Tibial nerve (tissue), 4 donors: ENCODE data around the gene MTNR1B. TPM values are rescaled to one million over a fixed set of nuclear protein-coding genes. Genes with fewer than 3 reads are reported as not detected.

Source experiments
- DNase-seq, 2 donors: peaks; one replicate each; pipeline ENCODE4 v3.0.0-alpha.2; 2019; ENCODE audit warnings: low spot score in 2 of 2
- H3K27ac ChIP-seq, 4 donors: fragments of 200-600 bp; sonication (generic) in 3 of 4; one replicate each; pipeline ENCODE4 v1.5.1; 2017 to 2019; ENCODE audit warnings: mild to moderate bottlenecking in 1 of 4
- H3K27me3 ChIP-seq, 2 donors: fragments of 200-600 bp; sonication (generic) in 1 of 2; one replicate each; pipeline versions ENCODE4 v1.5.1 to v1.6.0; 2017 to 2019
- H3K36me3 ChIP-seq, 3 donors: fragments of 200-600 bp; sonication (generic); one replicate each; pipeline ENCODE4 v1.5.1; 2018 to 2019
- H3K4me1 ChIP-seq, 4 donors: fragments of 200-600 bp; sonication (generic) in 3 of 4; one replicate each; pipeline ENCODE4 v1.5.1; 2017 to 2019
- H3K4me3 ChIP-seq, 4 donors: fragments of 200-600 bp; sonication (generic) in 3 of 4; one replicate each; pipeline ENCODE4 v1.5.1; 2017 to 2019; ENCODE audit warnings: mild to moderate bottlenecking in 1 of 4, moderate library complexity in 1 of 4
- H3K9me3 ChIP-seq, 4 donors: fragments of 200-600 bp; sonication (generic) in 3 of 4; one replicate each; pipeline ENCODE4 v1.5.1; 2017 to 2019
- CTCF ChIP-seq, 5 experiments: fragments of 200-600 bp in 3 of 5; fragments of 450-650 bp in 2 of 5; sonication (generic) in 3 of 5; IDR thresholded peaks; one replicate each; pipeline ENCODE4 v1.5.1; 2016 to 2019; ENCODE audit warnings: antibody characterized with exemption in 5 of 5, mild to moderate bottlenecking in 3 of 5, moderate library complexity in 2 of 5
- EP300 ChIP-seq, 2 donors: sonication (generic); formaldehyde crosslinking; IDR thresholded peaks; one replicate each; pipeline ENCODE4 v1.6.1; 2017; ENCODE audit warnings: antibody characterized with exemption in 2 of 2, mild to moderate bottlenecking in 1 of 2
- POLR2A ChIP-seq, 2 donors: fragments of 450-650 bp; IDR thresholded peaks; one replicate each; pipeline ENCODE4 v1.6.1; 2017; ENCODE audit warnings: antibody characterized with exemption in 2 of 2, mild to moderate bottlenecking in 2 of 2, moderate library complexity in 2 of 2
- WGBS, 2 donors: methylation state at CpG; one replicate each; pipeline ENCODE4 v1.1.5; 2018; 5-methylcytosine and 5-hydroxymethylcytosine counted together
- total RNA-seq, 4 donors: library from RNA; depleted of rRNA; stranded (reverse); fragments of >200 nt; gene quantifications; one replicate each; pipeline ENCODE4 v1.1.0, GENCODE V29; 2016

MTNR1B gene
- total RNA-seq, 4 donors from 2014 or later, result not detected

GRCh38 chr11:92975285-92975684 lies 5.8 kb downstream of the MTNR1B start:
- H3K4me3 ChIP-seq, result no peak overlapping the region
- no peaks in the 10 kb centered on the region for H3K36me3 ChIP-seq
- no peak for DNase-seq
- H3K9me3 ChIP-seq, result no peaks in the 10 kb centered on the region
- 70 to 75% methylated on average over 3 of the region's 3 CpGs for WGBS, 2 donors
- no peaks in the 10 kb centered on the region for H3K27me3 ChIP-seq
- H3K27ac ChIP-seq, result no peak overlapping the region
- no peaks in the 10 kb centered on the region for H3K4me1 ChIP-seq
- TF ChIP-seq CTCF (IDR thresholded peaks at IDR 0.05), result no peak
- no peak for TF ChIP-seq EP300 (IDR thresholded peaks at IDR 0.05)
- no peak for TF ChIP-seq POLR2A (IDR thresholded peaks at IDR 0.05)

GRCh38 chr11:92976681-92977080 lies 7.2 kb downstream of the MTNR1B start:
- H3K4me3 ChIP-seq, result no peak overlapping the region
- H3K9me3 ChIP-seq, result peaks cover 0 to 4% (median 0%) of the 10 kb centered on the region in 4 donors
- TF ChIP-seq POLR2A (IDR thresholded peaks at IDR 0.05), result no peak
- no peak for TF ChIP-seq CTCF (IDR thresholded peaks at IDR 0.05)
- no peak for TF ChIP-seq EP300 (IDR thresholded peaks at IDR 0.05)
- H3K4me1 ChIP-seq, result no peaks in the 10 kb centered on the region
- no peaks in the 10 kb centered on the region for H3K27me3 ChIP-seq
- no peaks in the 10 kb centered on the region for H3K36me3 ChIP-seq
- DNase-seq, result no peak
- H3K27ac ChIP-seq, result no peak overlapping the region

DNA sequence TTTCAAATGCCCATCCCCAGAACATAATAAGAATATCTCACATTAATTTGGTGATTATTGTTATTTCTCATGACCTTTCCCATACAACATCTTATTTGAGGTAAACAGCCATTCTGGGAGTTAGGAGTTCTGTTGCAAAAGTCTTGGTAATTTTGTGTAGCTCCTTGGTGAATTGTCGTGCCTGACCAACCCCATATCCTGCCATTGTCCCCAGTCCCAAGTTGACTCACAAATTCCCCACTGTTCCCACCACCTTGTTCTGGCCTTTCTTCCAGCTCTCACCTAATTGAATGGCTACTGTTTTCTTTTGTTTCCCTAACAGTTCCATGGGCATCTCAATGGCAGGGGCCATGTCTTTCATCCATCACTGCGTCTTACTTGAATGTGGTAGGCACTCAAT lies 8.0 kb downstream of the MTNR1B start:
- no peak overlapping the region for H3K4me3 ChIP-seq
- TF ChIP-seq CTCF (IDR thresholded peaks at IDR 0.05) (no peak), EP300 (IDR thresholded peaks at IDR 0.05) (no peak), POLR2A (IDR thresholded peaks at IDR 0.05) (no peak)
- no peak overlapping the region for H3K27ac ChIP-seq
- H3K4me1 ChIP-seq, result no peaks in the 10 kb centered on the region
- peaks cover 0 to 8% (median 0%) of the 10 kb centered on the region in 4 donors for H3K9me3 ChIP-seq
- no peak for DNase-seq
- 65 to 67% methylated on average over 2 of the region's 2 CpGs for WGBS, 2 donors
- H3K36me3 ChIP-seq, result no peaks in the 10 kb centered on the region
- no peaks in the 10 kb centered on the region for H3K27me3 ChIP-seq

- no peaks in the 10 kb centered on the region for H3K36me3 ChIP-seq
- no peak overlapping the region for H3K27ac ChIP-seq
- H3K4me1 ChIP-seq, result no peaks in the 10 kb centered on the region
- 72 to 77% methylated on average over 7 of the region's 7 CpGs for WGBS, 2 donors
- no peak for DNase-seq
- peaks cover 0 to 8% (median 0%) of the 10 kb centered on the region in 4 donors for H3K9me3 ChIP-seq
- H3K27me3 ChIP-seq, result no peaks in the 10 kb centered on the region
- H3K4me3 ChIP-seq, result no peak overlapping the region
- TF ChIP-seq EP300 (IDR thresholded peaks at IDR 0.05) (no peak), POLR2A (IDR thresholded peaks at IDR 0.05) (no peak), CTCF (IDR thresholded peaks at IDR 0.05) (no peak)
These were observed 9.0 kb downstream of the MTNR1B start for GRCh38 chr11:92978271-92979111.

- no peak overlapping the region for H3K27ac ChIP-seq
- H3K36me3 ChIP-seq, result no peaks in the 10 kb centered on the region
- H3K27me3 ChIP-seq, result no peaks in the 10 kb centered on the region
- H3K4me3 ChIP-seq, result no peak overlapping the region
- H3K4me1 ChIP-seq, result no peaks in the 10 kb centered on the region
- no peak for DNase-seq
- WGBS, 2 donors, result 78 to 88% methylated on average over 1 of the region's 1 CpG
- TF ChIP-seq CTCF (IDR thresholded peaks at IDR 0.05), result no peak
- peaks cover 0 to 8% (median 0%) of the 10 kb centered on the region in 4 donors for H3K9me3 ChIP-seq
These were observed 9.7 kb downstream of the MTNR1B start for GRCh38 chr11:92979176-92979575.
